IMR-90 (cell line): ENCODE measurements around the gene SH3RF3. TPM values are rescaled to one million over a fixed set of nuclear protein-coding genes. Genes with fewer than 3 reads are reported as not detected.

Experiments
- ATAC-seq: fragments of 200-7000 bp; cut with Tn5 transposase; 2 replicates; pipeline ENCODE4 v1.9.1; 2020; ENCODE audit warnings: low read depth, mild to moderate bottlenecking, moderate library complexity
- BruUV-seq: library from RNA; stranded (reverse); fragments of 400-500 nt; replicated peaks from 2 replicates; lab custom pipeline; 2021; lab: Mats Ljungman, UMichigan
- CTCF ChIA-PET: fragments of 300-600 bp; formaldehyde crosslinking; extraction: SDS; loops from one replicate; lab custom pipeline; 2021; ENCODE audit warnings: antibody characterized with exemption; lab: Yijun Ruan, JAX
- POLR2A ChIA-PET: fragments of 300-600 bp; sonication (Branson Sonifier 250); formaldehyde crosslinking; loops from one replicate; lab custom pipeline; 2022; ENCODE audit warnings: antibody characterized with exemption; ENCODE audit not compliant: unreplicated experiment; lab: Charles Lee
- DNase-seq: peaks from one replicate; pipeline ENCODE4 v3.0.0; 2013
- H2AFZ ChIP-seq: replicated peaks from 2 replicates; pipeline ENCODE3; 2013; ENCODE audit warnings: low read length, mild to moderate bottlenecking; ENCODE audit not compliant: poor library complexity
- H2AK5ac ChIP-seq: 2 replicates; pipeline ENCODE4 v1.6.1; 2013; ENCODE audit warnings: low read depth, low read length, inconsistent platforms
- H2AK9ac ChIP-seq: replicated peaks from 2 replicates; pipeline ENCODE3; 2013; ENCODE audit warnings: mild to moderate bottlenecking, low read depth, low read length, moderate library complexity; ENCODE audit not compliant: poor library complexity
- H2BK120ac ChIP-seq: 2 replicates; pipeline ENCODE4 v1.6.1; 2013; ENCODE audit warnings: low read depth, low read length, inconsistent platforms
- H2BK15ac ChIP-seq: 3 replicates; pipeline ENCODE4 v1.6.1; 2013; ENCODE audit warnings: low read depth, low read length, inconsistent platforms
- H2BK20ac ChIP-seq: 2 replicates; pipeline ENCODE4 v1.6.1; 2013; ENCODE audit warnings: low read depth, mild to moderate bottlenecking, inconsistent platforms, low read length, moderate library complexity
- H2BK5ac ChIP-seq: 2 replicates; pipeline ENCODE4 v1.6.1; 2013; ENCODE audit warnings: mild to moderate bottlenecking, low read depth, low read length, inconsistent platforms; ENCODE audit not compliant: poor library complexity, severe bottlenecking
- H3K14ac ChIP-seq: replicated peaks from 2 replicates; pipeline ENCODE4 v1.6.1; 2013; ENCODE audit warnings: low read depth, low read length, inconsistent platforms
- H3K18ac ChIP-seq: 2 replicates; pipeline ENCODE4 v1.6.1; 2013; ENCODE audit warnings: low read depth, low read length, control low read depth
- H3K23ac ChIP-seq: 2 replicates; pipeline ENCODE4 v1.6.1; 2013; ENCODE audit warnings: low read depth, low read length, inconsistent platforms
- H3K27ac ChIP-seq: 2 replicates; pipeline ENCODE4 v1.5.1; 2013; ENCODE audit warnings: mild to moderate bottlenecking, control low read depth, low read length; ENCODE audit not compliant: insufficient read depth
- H3K27me3 ChIP-seq: 2 replicates; pipeline ENCODE4 v1.6.1; 2013; ENCODE audit warnings: low read length; ENCODE audit not compliant: control insufficient read depth, insufficient read depth
- H3K36me3 ChIP-seq: 2 replicates; pipeline ENCODE4 v1.6.1; 2013; ENCODE audit warnings: low read length, mixed read lengths; ENCODE audit not compliant: control insufficient read depth, insufficient read depth
- H3K4ac ChIP-seq: 2 replicates; pipeline ENCODE4 v1.6.1; 2013; ENCODE audit warnings: low read depth, low read length, inconsistent platforms
- H3K4me1 ChIP-seq: 2 replicates; pipeline ENCODE4 v1.6.1; 2013; ENCODE audit warnings: low read length, mixed read lengths; ENCODE audit not compliant: control insufficient read depth, insufficient read depth
- H3K4me2 ChIP-seq: 2 replicates; pipeline ENCODE4 v1.6.1; 2013; ENCODE audit warnings: low read depth, mild to moderate bottlenecking, control low read depth, low read length, moderate library complexity
- H3K4me3 ChIP-seq: 2 replicates; pipeline ENCODE4 v1.5.1; 2013; ENCODE audit warnings: low read depth, mild to moderate bottlenecking, control low read depth, low read length, moderate library complexity; ENCODE audit not compliant: insufficient read depth
- H3K56ac ChIP-seq: 2 replicates; pipeline ENCODE4 v1.6.1; 2013; ENCODE audit warnings: low read length, inconsistent platforms; ENCODE audit not compliant: insufficient read depth; ENCODE audit errors: extremely low read depth
- H3K79me1 ChIP-seq, 2 experiments: 2 replicates each; pipeline ENCODE4 v1.6.1; 2013; ENCODE audit warnings: low read length in 2 of 2, inconsistent platforms in 1 of 2, low read depth in 1 of 2
- H3K9ac ChIP-seq: 2 replicates; pipeline ENCODE4 v1.6.1; 2013; ENCODE audit warnings: low read depth, low read length, control low read depth
- H3K9me1 ChIP-seq: 2 replicates; pipeline ENCODE4 v1.6.1; 2013; ENCODE audit warnings: low read length, inconsistent platforms; ENCODE audit not compliant: insufficient read depth
- H3K9me3 ChIP-seq: 2 replicates; pipeline ENCODE4 v1.6.1; 2013; ENCODE audit warnings: low read length; ENCODE audit not compliant: control insufficient read depth, insufficient read depth
- H4K20me1 ChIP-seq: 2 replicates; pipeline ENCODE4 v1.6.1; 2013; ENCODE audit warnings: low read length, inconsistent platforms; ENCODE audit not compliant: insufficient read depth
- H4K5ac ChIP-seq: 2 replicates; pipeline ENCODE4 v1.6.1; 2013; ENCODE audit warnings: mild to moderate bottlenecking, low read depth, low read length, control low read depth
- H4K8ac ChIP-seq, 2 experiments: 2 replicates each; pipeline ENCODE4 v1.6.1; 2013; ENCODE audit warnings: low read depth in 2 of 2, low read length in 2 of 2, control low read depth in 1 of 2, inconsistent platforms in 1 of 2
- H4K91ac ChIP-seq: 2 replicates; pipeline ENCODE4 v1.6.1; 2013; ENCODE audit warnings: low read depth, low read length, inconsistent platforms; ENCODE audit not compliant: insufficient read depth
- CEBPB ChIP-seq: IDR thresholded peaks from 2 replicates; pipeline ENCODE4 v1.6.1; 2012; ENCODE audit warnings: low read depth, low read length, improper control_type of control experiment
- CHD1 ChIP-seq: IDR thresholded peaks from 2 replicates; pipeline ENCODE4 v1.6.1; 2012; ENCODE audit warnings: low read depth, low read length, improper control_type of control experiment
- FOS ChIP-seq: fragments of 150-350 bp; IDR thresholded peaks from 2 replicates; pipeline ENCODE4 v1.6.1; 2016; ENCODE audit warnings: low read depth, low read length
- MAZ ChIP-seq: IDR thresholded peaks from 2 replicates; pipeline ENCODE4 v1.6.1; 2012; ENCODE audit warnings: low read depth, mild to moderate bottlenecking, low read length, improper control_type of control experiment, moderate library complexity, borderline replicate concordance
- MXI1 ChIP-seq: IDR thresholded peaks from 2 replicates; pipeline ENCODE4 v1.6.1; 2012; ENCODE audit warnings: low read depth, mild to moderate bottlenecking, low read length, moderate library complexity, borderline replicate concordance
- RAD21 ChIP-seq: IDR thresholded peaks from 2 replicates; pipeline ENCODE4 v1.6.1; 2012; ENCODE audit warnings: low read length, improper control_type of control experiment
- RFX5 ChIP-seq: IDR thresholded peaks from 2 replicates; pipeline ENCODE4 v1.8.0; 2012; ENCODE audit warnings: low read depth, mild to moderate bottlenecking, low read length, moderate library complexity
- WGBS, 2 experiments: methylation state at CpG; one replicate each; pipeline versions ENCODE4 v1.1.5 to v1.1.7; 2013; ENCODE audit warnings: missing lambda C conversion rate in 2 of 2; ENCODE audit not compliant: insufficient read length in 1 of 2; ENCODE audit errors: extremely low coverage in 2 of 2; 5-methylcytosine and 5-hydroxymethylcytosine counted together
- dilution Hi-C: fragments of 300-500 bp; cut with HindIII; formaldehyde crosslinking; loops from one replicate; pipeline ENCODE4 v1.14.3; 2018; ENCODE audit warnings: low sequenced_read_pairs; ENCODE audit not compliant: unreplicated experiment
- in situ Hi-C: fragments of 300-500 bp; cut with MboI; formaldehyde crosslinking; loops from 3 replicates; pipeline ENCODE4 v1.14.3; 2019; ENCODE audit warnings: low sequenced_read_pairs, inconsistent platforms, mixed read lengths
- intact Hi-C: fragments of 100-400 bp; cut with micrococcal nuclease; formaldehyde crosslinking; loops from 2 replicates; pipeline ENCODE4 v1.10.0; 2022
- polyA plus RNA-seq, 3 experiments: library from polyadenylated mRNA; depleted of rRNA; stranded (reverse); fragments of >200 nt; gene quantifications; 2 replicates each; pipeline ENCODE4 v1.2.3, GENCODE V29; 2012; ENCODE audit warnings: low replicate concordance in 1 of 3
- total RNA-seq: library from RNA; depleted of rRNA; stranded (reverse); fragments of >200 nt; gene quantifications from 2 replicates; pipeline ENCODE4 v1.2.3, GENCODE V29; 2012
- TF ChIP-seq, protein P1 (sequence below): fragments of 150-350 bp; IDR thresholded peaks from 2 replicates; pipeline ENCODE4 v1.6.1; 2017; ENCODE audit warnings: mild to moderate bottlenecking, antibody characterized with exemption, low read length, low read depth

Gene SH3RF3
- total and polyA plus RNA-seq, 2 of the 4 experiments (the other 2 are of a cell fraction): 3.4 to 5.3 TPM

DNA sequence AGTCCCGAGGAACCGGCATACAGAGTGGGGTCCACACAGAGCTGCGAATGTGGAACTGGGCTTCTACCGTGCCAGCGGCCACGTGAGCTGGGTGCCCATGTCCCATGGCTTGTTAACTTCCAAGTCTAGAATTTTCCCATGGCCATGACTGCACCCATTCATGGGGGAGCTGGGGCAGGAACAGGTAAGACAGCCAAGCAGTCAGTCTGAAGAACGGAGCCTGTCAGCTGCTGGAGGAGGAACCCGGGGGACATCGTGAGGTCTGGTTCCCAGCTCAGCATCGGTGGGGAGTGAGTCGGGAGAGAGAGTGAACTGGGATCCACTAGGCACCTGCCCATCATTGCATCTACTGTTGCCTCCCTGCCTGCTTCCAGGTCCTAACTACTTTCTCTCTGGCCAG, 86.9 kb downstream of the SH3RF3 start:
- in situ Hi-C loops (loop anchor here (10.0 kb wide), 1 partner anchor 81 kb away; no protein-coding TSS in a partner anchor), intact Hi-C loops (loop anchor here (5.0 kb wide), 1 partner anchor 44 kb away; no protein-coding TSS in a partner anchor), dilution Hi-C loops (no loop called here)
- Histone ChIP-seq H3K9me3 (no peaks in the 10 kb centered on the region; the same call in 1 of the 2 replicates), H4K20me1 (peaks cover 56% of the 10 kb centered on the region), H2AK9ac (no peak overlapping the region), H3K9ac (no peak overlapping the region), H2BK5ac (peak overlapping the region; percentile 3), H3K9me1 (peaks cover 51% of the 10 kb centered on the region), H3K23ac (peak overlapping the region; percentile 35; the same call in 1 of the 2 replicates), H3K27ac (no peak overlapping the region), H3K4me1 (peaks cover 27% of the 10 kb centered on the region), H3K18ac (no peak overlapping the region), H3K4me2 (no peak overlapping the region), H2BK15ac (peak overlapping the region; percentile 48; the same call in 1 of the 3 replicates), H2BK120ac (peak overlapping the region; percentile 80), H4K91ac (no peak overlapping the region; the same call in 1 of the 2 replicates), H3K27me3 (no peaks in the 10 kb centered on the region), H3K14ac (peak overlapping the region; percentile 15; the same call in 1 of the 2 replicates), H4K5ac (no peak overlapping the region), H3K79me1 (peaks cover 59 to 81% of the 10 kb centered on the region in 2 experiments), H3K36me3 (no peaks in the 10 kb centered on the region), H3K56ac (no peak overlapping the region), H2AK5ac (peak overlapping the region; percentile 98), H4K8ac (peak overlapping the region; percentile 1 to 71; a peak in 2 of 4 replicates), H2AFZ (no peak overlapping the region), H2BK20ac (peak overlapping the region; percentile 57; the same call in 1 of the 2 replicates), H3K4me3 (no peak overlapping the region), H3K4ac (peak overlapping the region; percentile 79)
- TF ChIP-seq CEBPB (no peak), FOS (no peak), RFX5 (no peak), CHD1 (no peak), MAZ (no peak), RAD21 (no peak), MXI1 (no peak)
- TF ChIP-seq, protein P1, sequence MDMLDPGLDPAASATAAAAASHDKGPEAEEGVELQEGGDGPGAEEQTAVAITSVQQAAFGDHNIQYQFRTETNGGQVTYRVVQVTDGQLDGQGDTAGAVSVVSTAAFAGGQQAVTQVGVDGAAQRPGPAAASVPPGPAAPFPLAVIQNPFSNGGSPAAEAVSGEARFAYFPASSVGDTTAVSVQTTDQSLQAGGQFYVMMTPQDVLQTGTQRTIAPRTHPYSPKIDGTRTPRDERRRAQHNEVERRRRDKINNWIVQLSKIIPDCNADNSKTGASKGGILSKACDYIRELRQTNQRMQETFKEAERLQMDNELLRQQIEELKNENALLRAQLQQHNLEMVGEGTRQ: no peak
- CTCF ChIA-PET: interaction anchor here (1.5 kb wide), 1 partner anchor 9 kb away, joined by 3 read pairs; no protein-coding TSS in a partner anchor
- DNase-seq (no peak), ATAC-seq (no peak)
- no CpG with 5 or more reads among the region's 11 CpGs for WGBS, 2 experiments
- POLR2A ChIA-PET: no interaction called here
- BruUV-seq: no TSS peak
